HepG2 (cell line): ENCODE data around the gene NGF.

Experiments
- ARID2 ChIP-seq: sonication (generic); formaldehyde crosslinking; IDR thresholded peaks from 2 replicates; pipeline ENCODE4 v1.8.1; 2022; ENCODE audit warnings: mild to moderate bottlenecking, missing genetic modification reagents, borderline replicate concordance
- ATRX ChIP-seq: sonication (generic); formaldehyde crosslinking; IDR thresholded peaks from 2 replicates; pipeline ENCODE4 v1.4.0; 2020; ENCODE audit warnings: missing genetic modification reagents, borderline replicate concordance
- CTCF ChIP-seq: sonication (generic); formaldehyde crosslinking; IDR thresholded peaks from 2 replicates; pipeline ENCODE4 v1.5.0; 2020; ENCODE audit warnings: mild to moderate bottlenecking, missing genetic modification reagents, moderate library complexity
- DPF2 ChIP-seq: sonication (generic); formaldehyde crosslinking; IDR thresholded peaks from 2 replicates; pipeline ENCODE4 v1.4.0; 2020; ENCODE audit warnings: mild to moderate bottlenecking, low read depth, missing genetic modification reagents, borderline replicate concordance
- MAX ChIP-seq: IDR thresholded peaks from 2 replicates; pipeline ENCODE4 v1.6.1; 2012; ENCODE audit warnings: inconsistent platforms
- NR2F6 ChIP-seq, 2 experiments: IDR thresholded peaks; 2 replicates each; pipeline ENCODE4 v1.6.1; 2016; ENCODE audit warnings: antibody characterized with exemption in 1 of 2, mild to moderate bottlenecking in 1 of 2
- POLR2A ChIP-seq, 2 experiments: IDR thresholded peaks; 2 replicates each; pipeline ENCODE4 v1.6.1; 2011; ENCODE audit warnings: low read depth in 2 of 2, low read length in 2 of 2, mild to moderate bottlenecking in 1 of 2, moderate library complexity in 1 of 2; ENCODE audit not compliant: insufficient read depth in 1 of 2
- PTBP1 ChIP-seq: fragments of 200-400 bp; formaldehyde crosslinking; IDR thresholded peaks from 2 replicates; pipeline ENCODE4 v1.6.1; 2018; ENCODE audit warnings: low read length, low read depth; ENCODE audit not compliant: poor library complexity, severe bottlenecking
- ZNF205 ChIP-seq: IDR thresholded peaks from 2 replicates; pipeline ENCODE4 v1.6.1; 2018; ENCODE audit warnings: missing biosample characterization, missing genetic modification reagents
- ZNF350 ChIP-seq: sonication (generic); formaldehyde crosslinking; IDR thresholded peaks from 2 replicates; pipeline ENCODE4 v1.4.0; 2020; ENCODE audit warnings: mild to moderate bottlenecking, low read depth, missing genetic modification reagents, borderline replicate concordance

- no peak for TF ChIP-seq DPF2 (CRISPR knock-in tag)
- no peak for TF ChIP-seq ZNF350 (CRISPR knock-in tag)
- TF ChIP-seq POLR2A (IDR thresholded peaks at IDR 0.05; ENCODE audit: insufficient read depth in 1 of 2, low read depth in 2 of 2, low read length in 2 of 2) = no peak
- TF ChIP-seq NR2F6 (IDR thresholded peaks at IDR 0.05) = no peak
- TF ChIP-seq NR2F6 (CRISPR knock-in tag; IDR thresholded peaks at IDR 0.05) = no peak
- TF ChIP-seq CTCF (CRISPR knock-in tag) = no peak
- TF ChIP-seq PTBP1 = no peak
- no peak for TF ChIP-seq ARID2
- TF ChIP-seq ATRX (CRISPR knock-in tag) = no peak
- TF ChIP-seq MAX = no peak
- no peak for TF ChIP-seq ZNF205 (CRISPR knock-in tag)
Observed at GRCh38 chr1:115355069-115355468, 17.0 kb upstream of the NGF start.
